ENCODE results near the gene SLC37A1.
"Not testable (repeated sequence)": the region's sequence is repeated elsewhere in the genome, so short reads cannot be mapped to it uniquely, and the experiment has no call there.

SLC37A1 gene

DNA sequence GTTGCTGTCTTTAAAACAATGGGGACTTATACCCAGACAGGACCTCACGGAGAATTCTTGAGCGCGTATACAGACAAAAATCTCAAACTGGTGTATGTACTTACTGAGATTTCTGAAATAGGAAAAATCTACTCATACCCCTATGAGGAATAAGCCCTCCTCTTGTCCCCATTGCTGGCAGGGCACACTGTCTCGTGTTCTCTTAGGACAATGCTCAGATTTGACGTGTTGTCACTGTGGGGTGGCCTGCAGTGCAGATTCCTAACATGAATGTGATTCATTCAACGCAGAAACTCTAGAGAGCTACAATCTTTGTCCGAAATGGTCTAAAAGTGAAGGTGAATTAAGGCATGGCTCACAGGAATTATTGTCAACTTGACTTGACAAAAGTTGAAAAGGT lies 108.6 kb downstream of the SLC37A1 start:
- no peak for DNase-seq

DNA sequence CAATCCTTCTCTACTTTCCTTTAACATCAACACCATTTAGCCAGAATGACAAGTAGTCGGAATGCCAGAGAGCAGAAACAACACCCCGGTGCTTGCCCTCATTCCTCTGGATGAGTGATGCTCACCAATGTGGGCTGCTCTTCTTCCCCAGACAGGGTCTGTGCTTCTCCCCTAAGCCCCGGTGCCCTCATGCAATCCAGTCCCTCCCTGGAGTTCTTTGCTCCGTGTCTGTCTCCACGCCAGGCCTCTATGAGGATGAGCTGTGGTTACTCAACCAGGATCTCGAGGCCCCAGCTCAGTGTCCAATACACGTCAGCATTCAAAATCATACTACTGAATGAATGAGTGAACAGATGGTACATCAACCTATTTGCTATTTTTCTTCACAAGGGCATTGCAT lies 110.0 kb downstream of the SLC37A1 start:
- DNase-seq: no peak

- no peak for DNase-seq
These were observed 110.6 kb downstream of the SLC37A1 start for GRCh38 chr21:42624095-42624790.

- no peak for DNase-seq
These were observed 111.3 kb downstream of the SLC37A1 start for GRCh38 chr21:42624936-42625335.

DNA sequence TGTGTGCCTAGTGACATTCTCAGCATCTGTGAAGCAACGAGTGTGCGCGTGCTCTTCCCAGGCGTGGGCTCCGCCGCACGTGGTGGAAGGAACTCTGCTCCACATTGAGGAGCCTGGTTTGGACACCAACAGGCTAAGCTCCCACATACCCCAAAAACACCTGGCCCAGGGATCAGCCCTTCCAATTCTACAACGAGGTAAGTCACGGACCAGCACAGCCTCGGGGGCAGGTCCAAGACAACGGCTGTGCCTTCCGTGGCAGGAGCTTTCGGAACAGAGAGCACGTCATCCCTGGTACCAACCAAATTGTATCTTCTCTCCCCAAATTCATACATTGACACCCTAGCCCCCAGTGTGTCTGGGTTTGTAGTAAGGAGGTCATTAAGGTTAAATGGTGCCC lies 112.5 kb downstream of the SLC37A1 start:
- DNase-seq: no peak

DNA sequence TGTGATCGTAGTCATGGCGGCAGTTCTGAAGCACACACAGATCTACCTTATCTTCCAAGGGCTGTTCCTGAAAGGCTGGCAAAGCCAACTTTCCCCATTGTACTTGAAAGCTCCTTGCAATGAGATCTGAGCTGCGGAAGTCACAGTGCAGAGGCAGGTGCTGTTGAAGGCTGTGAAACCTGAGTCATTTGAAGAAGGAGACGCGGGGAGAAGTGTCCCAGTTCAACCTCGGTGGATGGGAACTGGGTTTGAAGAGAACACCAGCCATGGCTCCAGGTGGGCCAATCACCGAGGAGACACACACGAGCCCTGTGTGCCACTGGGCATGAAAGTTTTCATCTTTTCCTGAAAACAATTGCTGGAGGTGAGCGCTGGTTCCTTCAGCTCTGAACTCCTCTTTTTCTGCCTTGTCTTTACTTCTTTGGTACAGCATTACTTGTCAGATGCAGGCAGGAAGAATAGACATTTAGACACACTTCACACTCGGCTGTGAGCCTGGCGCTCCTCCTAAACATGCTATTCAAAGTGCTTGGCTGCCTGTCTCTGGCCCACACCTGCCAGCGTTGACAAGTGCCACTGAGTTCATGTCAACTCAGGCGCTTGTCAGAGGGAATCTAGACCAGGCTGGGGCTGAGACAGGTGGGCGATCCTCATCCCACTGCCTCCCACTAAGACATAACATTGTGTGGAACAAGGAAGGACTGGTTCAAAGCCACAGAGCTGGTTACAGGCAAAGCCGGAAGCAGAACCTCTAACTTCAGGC lies 114.1 kb downstream of the SLC37A1 start:
- DNase-seq: no peak

GRCh38 chr21:42628466-42629061 lies 114.9 kb downstream of the SLC37A1 start:
- not testable (repeated sequence) for DNase-seq

- no peak for DNase-seq
These were observed 116.4 kb downstream of the SLC37A1 start for GRCh38 chr21:42629933-42630589.

DNA sequence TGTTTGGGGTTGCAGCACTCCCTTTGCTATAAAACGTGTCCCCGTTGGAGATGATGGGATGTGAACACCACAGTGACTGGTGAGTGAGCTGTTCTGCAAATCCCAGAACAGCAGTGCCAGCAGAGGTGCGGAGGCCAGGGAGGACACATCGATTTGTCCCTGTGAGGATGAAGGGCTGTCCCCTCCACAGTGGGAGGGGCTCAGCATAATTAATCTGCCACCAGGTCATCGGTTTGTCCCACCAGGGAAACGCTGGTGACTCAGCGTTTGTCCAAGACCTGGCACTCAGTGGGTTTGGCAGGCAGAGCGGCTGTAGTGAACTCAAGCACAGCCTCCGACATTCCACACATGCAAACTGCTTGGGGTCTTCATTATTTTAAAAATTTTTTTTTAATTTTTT lies 117.0 kb downstream of the SLC37A1 start:
- no peak for DNase-seq
